NCI-H226 (cell line): ENCODE measurements around the gene ABLIM1.
"Not testable (repeated sequence)": the region's sequence is repeated elsewhere in the genome, so short reads cannot be mapped to it uniquely, and the experiment has no call there.

ENCODE experiments used
- DNase-seq: peaks from one replicate; pipeline ENCODE4 v3.0.0-alpha.2; 2015

The ABLIM1 gene

DNA sequence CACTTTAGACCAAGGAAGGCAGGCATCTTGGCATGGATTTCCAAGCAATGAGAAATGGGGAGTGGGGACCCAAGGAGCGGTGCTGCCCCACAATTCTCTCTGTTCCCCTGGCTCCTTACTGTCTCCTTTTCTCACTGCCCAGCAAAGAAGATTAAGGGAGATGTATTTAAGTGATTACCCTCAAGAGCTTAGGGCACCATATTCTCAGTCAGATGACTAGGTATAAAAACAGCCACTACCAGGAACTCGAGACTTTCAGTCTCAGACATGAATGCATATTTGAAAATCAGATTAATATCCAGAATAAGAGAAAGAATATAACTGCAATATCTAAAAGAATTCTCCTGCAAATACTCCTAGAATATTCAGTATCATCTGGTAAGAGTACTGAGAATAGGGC is at the start of gene ABLIM1:
ABLIM1 (minus strand) TSS at position 101 of the 400 bp plus-strand sequence; CDS start at position 26, 75 bp downstream.
- DNase-seq, result no peak

DNA sequence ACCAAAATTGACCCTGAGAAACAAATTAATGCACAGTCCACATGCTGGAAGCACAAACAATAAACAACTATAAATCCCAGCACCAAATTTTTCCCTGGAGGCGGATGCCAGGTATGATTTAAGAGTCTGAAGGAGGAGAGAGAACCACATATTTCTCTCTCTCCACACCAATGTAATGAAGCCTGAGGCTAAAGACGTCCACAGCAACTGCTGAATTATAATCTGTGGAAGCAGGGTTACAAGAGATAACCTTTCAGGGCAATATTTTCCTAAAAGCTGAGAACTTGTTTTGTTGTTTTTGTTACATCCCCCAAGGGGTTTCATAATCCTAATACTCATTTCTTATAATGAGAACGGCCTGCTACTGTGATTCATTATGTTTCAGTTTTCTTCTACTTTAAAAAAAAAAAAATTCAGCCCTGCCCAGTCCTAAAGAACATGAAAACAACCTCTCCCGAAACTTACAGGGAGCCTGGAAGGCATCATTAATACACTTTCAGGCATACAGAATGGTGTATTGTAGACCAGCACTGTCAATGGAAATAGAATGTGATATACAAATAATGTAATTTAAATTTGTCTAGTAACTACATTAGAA is 48.5 kb upstream of the ABLIM1 start:
- no peak for DNase-seq

DNA sequence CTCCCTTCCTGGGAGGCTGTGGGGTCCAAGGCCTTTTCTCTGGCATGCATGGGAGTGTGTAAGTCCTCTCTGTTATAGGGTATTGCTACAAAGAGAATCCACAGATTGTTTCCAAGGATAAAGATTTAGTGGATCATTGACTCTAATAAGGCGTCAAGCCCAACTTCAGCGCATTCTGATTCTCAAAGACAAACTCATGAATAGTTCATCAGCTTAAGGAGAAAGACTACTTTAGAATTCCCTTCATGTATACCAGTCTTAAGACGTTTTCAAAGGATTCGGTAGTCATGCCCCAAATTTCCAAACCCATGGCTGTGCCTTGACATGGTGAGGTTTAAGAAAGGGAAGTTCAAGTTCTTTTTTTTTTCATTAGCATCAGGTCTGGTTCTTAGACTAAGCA is 46.6 kb upstream of the ABLIM1 start:
- DNase-seq, result no peak

DNA sequence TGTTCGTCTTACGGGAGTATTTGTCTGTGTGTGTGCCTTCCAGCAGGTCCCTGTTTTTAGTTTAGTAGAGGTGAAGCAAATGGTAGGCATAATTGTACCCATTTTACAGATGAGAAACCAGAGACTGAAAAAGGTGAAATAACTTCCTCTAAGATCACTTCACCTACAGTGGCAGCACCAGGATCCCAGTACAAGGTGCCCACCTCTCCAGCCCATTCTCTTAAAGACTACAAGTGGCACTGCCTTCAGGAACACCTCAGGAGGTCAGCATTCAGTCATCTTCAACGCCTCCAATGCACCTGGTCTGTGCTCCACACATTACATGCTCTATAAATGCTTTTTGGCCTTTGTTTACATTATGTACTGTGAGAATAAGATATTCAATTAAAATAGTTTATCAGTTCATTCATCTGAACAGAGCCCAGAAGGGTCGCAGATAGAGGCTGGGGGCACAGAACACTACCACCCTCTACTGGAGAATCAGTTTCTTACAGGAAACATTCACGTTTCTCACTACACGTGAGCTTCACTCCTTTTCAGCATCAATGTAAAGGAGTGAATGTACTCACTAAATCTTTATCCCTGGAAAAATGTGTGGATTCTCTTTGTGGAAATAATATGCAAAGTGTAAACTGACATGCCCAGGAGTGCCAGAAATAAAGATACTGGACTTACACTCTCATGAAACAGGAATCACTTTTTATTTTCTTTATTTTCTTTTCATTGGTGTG is 45.5 kb upstream of the ABLIM1 start:
- no peak for DNase-seq

DNA sequence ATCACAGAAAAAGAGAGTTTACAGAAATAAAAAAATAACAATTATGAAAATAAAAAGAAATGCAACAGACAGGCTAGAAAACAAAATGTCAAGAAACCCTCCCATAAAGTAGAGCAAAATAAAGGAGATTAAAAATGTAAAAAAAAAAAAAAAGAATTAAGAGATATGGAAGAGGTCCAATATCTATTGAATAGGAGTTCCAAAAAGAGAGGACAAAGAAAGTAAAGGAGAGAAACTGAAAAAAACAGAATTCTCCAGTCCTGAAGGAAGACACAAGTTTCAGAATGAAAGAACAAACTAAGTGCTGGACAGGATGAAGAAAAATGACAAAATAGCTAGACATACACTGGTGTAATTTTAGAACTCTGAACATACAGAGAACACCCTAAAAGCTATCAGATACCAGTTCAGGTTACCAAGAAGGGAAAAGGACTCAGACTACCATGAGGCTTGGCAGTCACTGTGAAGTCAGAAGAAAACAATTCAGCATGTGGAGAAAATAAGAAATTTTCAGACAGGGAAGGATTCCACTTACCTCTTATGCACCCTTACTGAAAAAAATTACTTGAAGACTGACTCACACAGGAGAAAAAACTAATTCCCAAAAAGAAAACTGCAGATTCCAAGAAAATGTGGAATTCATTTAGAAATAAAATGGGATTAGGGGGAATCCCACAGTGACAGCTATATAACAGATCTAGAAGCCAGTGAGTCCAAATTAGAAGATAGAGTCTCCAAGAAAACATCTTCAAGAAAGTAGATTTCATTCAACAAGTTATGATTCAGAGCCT is 40.4 kb upstream of the ABLIM1 start:
- DNase-seq, result no peak

DNA sequence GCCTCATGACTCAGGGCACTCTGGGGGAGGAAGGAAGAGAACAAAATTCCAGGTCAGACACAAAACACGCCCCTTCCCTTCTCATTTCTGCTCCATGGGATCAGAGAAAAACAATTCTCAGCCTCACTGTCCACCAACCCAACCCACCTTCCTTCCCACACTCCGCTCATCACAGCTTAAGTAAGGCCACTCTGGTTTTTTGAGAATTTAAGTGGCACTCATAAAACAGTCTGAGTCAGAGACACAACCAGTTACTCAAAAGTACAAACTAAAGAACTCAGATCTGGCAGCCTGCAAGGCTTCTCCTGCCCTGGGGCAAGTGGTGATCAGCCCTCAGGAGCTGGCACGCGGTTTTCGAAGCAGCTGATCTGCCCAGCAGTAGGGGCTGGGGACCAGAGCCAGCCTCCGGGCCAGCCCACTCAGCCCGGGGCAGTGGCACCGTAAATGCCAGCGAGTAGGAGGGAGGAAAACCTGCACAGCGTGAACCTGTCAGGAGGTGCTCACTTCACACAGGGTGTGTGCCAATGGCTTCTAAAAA is 39.1 kb upstream of the ABLIM1 start:
- DNase-seq, result peak; percentile 59

DNA sequence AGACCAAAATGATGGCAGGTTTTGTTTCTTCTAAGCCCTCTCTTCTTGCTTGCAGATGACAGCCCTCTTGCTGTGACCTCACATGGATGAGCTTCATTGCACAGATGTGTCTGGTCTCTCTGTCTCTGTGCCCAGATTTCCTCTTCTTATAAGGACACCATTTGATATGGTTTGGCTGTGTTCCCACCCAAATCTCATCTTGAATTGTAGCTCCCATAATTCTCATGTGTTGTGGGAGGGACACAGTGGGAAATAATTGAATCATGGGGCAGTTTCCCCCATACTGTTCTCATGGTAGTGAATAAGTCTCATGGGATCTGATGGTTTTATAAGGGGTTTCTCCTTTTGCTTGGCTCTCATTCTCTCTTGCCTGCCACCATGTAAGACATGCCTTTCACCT is 38.2 kb upstream of the ABLIM1 start:
- not testable (repeated sequence) for DNase-seq

DNA sequence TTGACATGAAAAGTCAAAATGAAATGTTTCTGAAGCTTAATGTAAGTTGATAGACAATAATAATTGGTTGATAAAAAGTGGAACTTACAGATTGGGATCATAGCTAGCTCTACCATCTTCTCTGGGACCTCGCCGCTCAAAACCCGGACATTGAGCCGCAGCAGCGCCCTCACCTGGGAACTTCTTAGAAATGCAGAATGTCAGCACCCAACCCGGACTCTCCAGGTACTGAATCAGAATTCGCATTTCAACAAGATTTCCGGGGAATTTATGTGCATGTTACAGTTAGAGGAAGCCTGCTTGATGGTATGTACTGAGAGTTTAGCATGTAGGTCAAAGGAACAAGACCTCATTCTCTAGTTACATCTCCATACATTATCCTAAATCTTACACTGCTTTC is 36.7 kb upstream of the ABLIM1 start:
- DNase-seq, result no peak

DNA sequence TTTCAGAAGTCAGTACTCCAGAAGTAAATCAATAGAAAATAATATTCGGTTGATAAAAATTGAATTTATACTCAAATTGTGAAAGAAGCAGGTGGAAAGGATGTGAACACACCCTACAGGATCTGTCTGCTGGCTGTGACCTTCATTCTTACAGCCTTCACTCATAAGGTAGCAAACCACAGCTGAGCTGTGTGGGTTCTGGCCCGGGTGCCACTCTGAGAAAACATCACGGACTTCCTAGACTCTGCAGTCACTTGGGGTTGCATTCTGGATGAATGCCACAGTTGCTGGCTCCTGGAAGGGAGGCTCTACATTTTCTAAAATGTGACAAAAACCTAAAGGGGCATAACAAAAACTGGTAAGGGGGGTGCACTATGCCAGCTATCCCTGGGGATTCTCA is 36.0 kb upstream of the ABLIM1 start:
- DNase-seq, result no peak

DNA sequence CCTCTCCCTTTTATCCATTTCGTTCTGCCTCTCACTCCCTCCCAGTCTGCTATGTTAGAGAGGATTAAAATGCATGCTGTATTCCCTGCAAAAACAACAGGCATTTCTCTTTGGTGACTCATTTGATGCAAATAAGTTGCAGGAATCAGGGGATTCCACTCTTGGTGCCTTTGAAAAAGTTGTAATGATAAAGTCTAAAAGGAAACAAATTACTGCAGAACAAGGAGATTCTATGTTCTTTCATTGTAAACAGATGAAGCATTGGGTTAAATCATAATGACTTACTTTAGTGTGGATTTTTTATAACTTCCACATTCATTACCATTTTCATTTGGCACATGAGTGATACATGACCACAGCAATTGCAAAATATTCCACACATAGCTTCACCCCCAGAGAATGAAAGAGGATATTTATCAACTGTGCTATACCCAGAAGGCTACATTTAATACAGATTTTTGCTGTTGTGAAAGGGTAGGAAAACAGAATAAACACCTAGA is 33.4 kb upstream of the ABLIM1 start:
- peak; percentile 29 for DNase-seq

DNA sequence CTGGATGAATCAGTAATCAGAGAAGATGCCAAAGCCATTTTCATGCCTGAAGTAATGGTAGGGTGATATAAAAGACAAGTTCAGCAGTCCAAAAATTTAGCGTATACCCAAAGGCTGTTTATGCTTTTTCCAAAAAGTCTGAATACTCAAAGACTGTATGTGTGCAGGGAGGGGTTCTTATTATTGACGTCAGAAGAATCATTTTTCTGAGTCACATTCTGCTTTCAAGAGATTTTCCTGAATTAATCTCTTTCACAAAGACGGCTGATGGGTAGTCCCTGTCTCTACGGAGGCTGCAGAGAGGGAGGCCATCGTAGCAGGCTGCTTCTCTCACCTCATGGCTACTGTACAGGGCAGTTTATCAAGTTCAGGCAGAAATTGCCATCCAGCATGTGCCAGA is 30.7 kb upstream of the ABLIM1 start:
- DNase-seq, result no peak

DNA sequence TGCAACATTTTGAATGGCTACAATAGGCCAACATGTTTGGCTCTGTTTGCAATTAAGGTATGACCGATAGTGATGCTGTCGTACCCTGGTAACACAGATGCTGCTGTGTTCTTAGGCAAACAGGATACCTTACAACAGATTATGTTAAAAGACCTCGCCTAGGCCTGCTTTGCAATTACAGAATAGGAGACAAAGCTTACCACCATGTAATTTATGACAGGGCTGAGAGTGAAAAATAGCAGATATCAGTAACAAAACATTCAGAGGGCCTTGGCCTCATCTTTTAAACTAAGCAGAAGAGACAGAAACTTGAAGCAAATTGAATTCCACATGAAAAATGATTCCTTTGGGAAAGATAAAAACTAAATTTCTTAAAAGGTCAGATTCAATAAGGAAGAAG is 29.4 kb upstream of the ABLIM1 start:
- no peak for DNase-seq

DNA sequence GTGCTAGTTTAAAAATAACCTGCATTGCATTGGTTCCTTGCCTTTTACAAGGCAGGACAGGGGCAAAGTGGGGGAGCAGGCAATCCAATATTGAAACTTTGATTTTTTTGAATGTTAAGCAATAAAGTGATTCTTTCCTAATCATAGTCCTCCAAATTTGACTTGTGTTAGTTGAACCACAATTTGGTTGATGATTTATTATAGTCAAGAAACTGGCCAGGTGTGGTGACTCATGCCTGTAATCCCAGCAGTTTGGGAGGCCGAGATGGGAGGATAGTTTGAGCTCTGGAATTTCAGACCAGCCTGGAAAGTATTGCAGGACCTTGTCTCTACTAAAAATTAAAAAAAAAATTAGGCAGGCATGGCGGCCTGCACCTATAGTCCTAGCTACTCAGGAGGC is 27.9 kb upstream of the ABLIM1 start:
- DNase-seq, result peak; percentile 4

DNA sequence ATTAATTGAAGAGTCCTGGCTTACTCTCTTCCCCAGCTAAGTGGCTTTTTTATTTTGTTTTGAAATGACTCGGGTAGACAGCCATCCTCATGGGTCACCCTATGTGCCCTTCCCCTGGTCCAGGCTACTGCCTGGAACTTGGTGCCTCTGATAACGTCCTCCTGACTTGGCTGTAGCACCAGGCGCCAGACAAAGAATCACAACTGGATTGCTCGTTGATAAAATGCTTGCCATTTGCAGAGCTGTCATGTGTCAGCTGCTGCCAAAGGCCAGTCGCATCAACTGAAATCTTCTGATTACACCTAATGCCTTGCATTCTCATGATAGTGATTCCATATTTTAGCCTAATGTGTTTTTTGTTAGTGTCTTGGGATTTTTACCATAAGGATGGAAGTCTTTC is 27.4 kb upstream of the ABLIM1 start:
- no peak for DNase-seq

DNA sequence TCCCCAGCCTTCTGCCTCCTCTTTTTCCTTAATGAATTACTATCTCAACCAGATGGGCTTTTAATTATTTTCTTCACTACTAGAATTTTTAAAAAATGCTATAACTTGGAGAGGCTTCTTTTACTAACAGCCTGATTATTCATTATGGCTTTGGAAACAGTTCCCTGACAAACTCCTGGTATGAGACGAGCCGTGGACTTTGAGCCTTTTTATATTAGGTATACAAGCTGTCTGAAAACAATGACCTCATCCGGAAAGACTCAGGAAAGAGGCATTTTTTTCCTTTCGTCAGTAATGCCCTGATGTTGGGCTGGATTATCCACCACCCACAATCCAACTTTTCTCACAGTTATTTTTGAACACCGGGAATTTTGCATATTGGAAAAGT is 26.7 kb upstream of the ABLIM1 start:
- DNase-seq, result peak; percentile 67

DNA sequence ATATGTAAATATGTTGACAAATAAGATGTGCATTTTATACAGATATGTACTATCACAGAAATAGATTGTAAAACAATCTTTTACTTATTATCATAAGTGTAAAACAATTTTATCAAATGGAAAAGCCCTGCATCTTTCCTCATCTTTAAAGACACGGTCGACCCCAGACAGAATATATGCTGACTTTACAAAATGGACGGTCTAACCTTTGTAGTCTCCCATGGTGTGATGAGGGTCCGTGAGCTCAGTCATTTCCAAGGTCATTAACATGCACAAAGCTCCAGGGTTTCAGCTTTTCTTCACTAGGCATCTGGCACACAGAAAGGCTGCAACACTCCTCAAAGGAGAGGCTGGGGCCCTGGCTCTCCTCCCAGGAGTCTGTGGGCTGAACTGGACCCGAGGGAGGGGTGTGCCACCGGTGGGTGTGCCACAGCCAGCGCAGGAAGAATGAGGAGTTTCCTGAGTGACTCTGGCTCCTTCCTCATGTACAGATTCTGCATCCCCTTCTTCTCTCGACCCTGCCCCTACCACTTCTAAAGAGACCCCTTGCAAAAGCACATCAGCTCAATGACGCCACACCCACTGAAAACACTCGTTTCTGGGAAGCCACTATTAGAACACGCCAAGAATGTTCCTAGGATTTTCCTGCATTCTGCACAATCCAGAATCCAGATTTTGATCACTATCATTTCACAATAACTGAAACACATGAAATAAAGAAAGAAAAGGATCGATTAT is 26.2 kb upstream of the ABLIM1 start:
- DNase-seq, result peak; percentile 14

DNA sequence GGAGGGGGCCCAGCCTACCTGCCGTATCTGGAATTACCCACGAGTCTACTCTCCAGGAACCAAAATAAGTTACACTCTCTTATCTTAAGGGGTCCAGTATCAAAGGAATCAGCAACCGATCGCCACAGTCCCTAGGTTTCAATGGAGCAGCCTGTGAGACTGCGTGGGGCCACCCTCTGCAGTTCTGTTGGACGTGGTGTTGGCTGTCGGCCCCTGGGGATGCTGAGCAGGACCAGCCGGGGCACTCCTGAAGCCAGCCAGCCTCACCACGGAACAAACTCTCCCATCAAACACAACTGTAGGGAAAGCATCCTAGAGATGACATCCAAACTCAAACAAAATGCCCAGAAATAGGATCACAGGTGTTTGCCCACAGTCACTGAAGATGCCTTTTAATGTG is 25.5 kb upstream of the ABLIM1 start:
- DNase-seq, result no peak

DNA sequence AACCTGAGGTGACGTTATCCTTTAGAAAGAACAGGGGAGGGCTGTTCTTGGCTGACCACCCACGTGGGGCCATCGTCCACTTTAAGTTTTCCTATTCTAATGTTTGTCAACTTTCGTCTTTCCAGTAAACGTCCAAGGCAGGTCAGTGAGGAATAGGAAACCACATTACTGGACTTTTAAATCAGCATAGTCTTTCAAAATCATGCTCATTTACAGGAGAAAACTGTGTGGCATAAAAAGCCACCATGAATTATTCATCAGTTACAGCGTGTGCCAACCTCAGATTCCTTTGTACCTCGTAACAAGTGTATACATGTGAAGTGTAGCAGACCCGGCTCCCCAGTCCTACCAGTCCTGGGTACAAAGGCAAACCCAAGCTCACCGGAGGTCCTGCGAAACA is 25.1 kb upstream of the ABLIM1 start:
- DNase-seq, result no peak

DNA sequence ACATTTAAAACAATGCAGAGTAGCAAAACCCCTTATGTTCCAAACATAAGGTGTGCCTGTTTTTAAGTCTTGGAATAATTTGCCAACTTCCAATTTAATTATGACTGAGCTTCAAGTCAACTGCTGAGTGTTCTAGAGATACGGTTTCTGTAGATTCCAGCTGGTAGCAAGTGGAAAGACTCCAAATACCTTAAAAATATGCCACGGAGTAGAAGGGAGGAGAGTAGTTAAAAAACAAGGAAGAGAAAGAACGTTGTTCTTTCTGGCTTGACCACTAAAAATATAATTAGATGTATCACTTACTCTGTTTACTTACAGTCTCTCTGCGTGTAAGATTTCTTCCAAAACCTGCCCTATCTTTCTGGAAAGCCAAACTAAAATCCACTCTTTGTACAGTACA is 24.5 kb upstream of the ABLIM1 start:
- DNase-seq, result no peak

DNA sequence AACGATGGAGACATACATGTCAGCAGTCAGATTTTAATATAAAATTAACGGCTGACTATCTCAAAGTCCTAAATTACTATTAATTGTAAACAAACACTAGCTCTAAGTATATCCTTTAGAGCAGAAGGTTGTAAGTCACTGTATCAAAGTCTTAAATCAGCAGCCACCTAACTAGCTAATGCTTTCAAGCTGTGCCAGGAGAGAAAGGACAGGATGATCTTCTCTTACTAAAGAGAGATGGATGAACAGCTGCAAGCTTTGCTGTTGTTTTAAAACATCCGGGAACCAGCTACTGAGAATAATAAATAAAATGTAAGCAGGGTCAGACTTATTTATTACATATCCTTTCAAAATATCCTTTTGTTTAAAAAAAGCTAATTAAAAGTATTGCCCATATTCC is 24.0 kb upstream of the ABLIM1 start:
- no peak for DNase-seq

DNA sequence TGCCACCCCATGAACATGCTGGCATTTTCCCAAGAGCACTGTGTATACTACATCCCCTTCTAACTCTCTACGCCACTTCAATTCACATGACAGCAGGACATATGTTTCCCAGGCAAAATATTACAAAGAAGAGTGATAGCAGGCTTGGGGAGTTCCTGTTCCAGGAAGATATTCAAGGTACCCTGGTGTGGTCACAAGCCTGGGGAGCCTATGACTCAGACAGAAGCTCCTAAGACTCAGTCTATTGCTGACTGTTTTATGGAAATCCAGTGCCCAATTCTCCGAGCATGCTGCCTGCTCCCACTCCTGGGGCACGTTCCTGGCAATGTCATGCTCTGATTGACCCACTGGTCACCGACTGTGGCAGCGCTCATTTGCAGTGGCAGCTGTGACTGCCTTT is 23.5 kb upstream of the ABLIM1 start:
- DNase-seq, result peak; percentile 15

DNA sequence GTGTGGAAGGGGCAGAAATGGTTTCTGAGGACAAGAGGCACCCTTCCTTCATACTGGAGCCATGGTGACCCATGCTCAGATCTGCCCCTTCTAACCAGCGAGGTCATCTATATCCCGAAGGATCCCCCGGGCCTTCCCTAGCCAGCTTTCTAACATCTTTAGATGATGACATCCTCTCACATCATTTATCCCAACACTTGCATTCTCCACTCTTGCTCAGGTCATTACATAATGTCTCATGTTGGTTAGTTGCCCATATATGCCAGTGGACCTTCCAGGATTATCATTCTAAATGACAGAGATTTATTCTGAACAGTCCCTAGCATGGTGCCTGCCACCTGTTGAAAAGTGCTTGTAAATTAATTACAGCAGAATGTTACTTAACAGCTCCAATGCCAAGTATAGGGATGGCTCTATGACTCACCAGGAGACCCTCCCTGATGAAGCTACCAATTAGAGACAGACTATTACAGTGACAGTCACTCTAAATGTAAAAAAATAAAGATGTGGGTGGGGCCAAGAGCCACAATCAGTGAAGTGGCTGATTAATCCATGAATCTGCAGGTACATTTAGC is 22.6 kb upstream of the ABLIM1 start:
- no peak for DNase-seq

DNA sequence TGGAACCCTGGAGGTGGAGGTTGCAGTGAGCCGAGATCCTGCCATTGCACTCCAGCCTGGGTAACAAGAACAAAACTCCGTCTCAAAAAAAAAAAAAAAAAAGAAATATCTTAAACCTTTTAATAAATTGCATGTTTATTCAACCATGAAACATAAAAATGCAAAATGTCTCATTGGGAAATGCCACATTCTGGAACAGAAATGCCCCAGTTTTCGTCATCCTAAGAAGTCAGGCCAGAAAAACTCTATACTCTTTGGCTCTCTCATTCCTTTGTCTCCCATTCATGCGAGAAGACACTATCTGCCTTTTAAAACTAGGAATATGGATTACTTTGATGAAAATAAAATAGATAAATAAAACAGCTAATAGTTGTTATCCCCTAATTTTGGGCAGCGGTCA is 21.5 kb upstream of the ABLIM1 start:
- DNase-seq, result no peak
